EL (cell line): ENCODE results near the gene SPATS2L.

ENCODE experiments used
- DNase-seq: peaks from one replicate; pipeline ENCODE4 v3.0.0-alpha.2; 2016

The SPATS2L gene

DNA sequence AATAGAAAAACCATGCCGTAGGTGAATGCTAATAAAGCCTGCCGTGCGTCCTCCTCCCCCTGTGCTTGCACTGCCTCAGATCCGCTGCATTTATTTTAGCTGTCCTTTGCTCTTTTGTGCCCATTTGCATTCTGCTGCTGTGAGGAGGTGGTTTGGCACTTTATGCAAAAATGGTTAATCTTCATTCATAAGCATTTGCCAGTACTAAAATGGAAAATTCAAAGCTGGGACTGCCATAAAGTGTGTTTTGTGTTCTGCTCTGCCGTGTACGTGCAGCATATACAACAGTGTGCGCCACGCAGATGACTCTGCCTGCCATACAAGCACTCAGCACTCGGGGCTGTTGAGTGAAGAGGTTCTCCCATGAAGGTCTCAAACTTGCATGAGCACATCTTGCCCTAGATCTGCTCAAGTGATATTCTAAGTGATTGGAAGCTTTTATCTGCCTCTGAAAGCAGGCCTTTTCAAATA, 73.6 kb downstream of the SPATS2L start:
- DNase-seq, result no peak

DNA sequence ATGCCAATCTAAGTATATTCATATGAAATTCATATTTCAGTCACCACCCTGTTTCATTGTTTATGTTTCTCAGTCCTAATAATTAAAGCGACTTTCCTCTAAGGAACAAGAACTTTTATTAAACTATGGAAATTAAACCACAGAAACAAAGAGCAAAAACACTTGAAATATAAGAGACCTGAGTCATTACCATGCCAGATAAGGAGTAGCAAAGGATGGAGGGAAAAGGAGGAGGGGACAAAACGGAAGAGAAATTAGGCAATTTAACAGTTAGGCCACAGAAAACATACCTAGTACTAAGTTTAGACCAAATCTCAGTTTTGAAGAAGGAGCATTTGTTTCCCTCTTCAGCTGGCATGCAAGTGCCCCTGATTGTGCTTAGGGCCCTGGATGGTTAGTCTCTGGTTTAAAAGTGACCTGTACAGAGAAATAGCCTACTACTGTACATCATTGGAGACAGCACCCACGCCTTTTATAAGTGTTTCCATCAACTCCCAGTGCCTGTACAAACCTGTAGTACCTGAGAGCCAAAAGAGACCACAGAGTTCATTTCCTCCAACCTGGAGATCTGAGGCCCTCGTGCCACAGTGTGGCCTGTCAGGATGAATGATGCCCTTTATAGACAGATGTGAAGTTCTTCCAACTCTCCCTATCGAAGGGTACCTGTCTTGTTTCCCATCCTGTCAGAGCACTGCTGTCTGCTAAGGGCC, 74.5 kb downstream of the SPATS2L start:
- DNase-seq, result peak; percentile 80

DNA sequence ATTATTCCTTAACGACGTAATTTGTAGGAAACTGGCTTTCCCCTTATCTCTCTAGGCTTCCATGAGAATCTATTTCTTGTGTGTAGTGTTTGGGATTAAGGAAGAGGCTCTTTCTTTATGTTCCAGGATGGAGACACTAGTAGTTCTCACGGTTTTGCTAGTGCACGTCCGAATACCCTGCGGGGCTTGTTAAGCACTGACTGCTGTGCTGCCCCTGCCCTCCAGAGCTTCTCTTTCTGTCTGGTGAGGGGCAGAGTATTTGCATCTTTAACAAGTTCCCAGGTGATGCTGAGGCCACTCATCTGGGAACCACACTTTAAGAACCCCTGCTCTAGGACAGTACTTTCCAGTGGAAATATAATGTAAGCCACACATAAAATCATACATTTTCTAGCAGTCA, 76.4 kb downstream of the SPATS2L start:
- no peak for DNase-seq

DNA sequence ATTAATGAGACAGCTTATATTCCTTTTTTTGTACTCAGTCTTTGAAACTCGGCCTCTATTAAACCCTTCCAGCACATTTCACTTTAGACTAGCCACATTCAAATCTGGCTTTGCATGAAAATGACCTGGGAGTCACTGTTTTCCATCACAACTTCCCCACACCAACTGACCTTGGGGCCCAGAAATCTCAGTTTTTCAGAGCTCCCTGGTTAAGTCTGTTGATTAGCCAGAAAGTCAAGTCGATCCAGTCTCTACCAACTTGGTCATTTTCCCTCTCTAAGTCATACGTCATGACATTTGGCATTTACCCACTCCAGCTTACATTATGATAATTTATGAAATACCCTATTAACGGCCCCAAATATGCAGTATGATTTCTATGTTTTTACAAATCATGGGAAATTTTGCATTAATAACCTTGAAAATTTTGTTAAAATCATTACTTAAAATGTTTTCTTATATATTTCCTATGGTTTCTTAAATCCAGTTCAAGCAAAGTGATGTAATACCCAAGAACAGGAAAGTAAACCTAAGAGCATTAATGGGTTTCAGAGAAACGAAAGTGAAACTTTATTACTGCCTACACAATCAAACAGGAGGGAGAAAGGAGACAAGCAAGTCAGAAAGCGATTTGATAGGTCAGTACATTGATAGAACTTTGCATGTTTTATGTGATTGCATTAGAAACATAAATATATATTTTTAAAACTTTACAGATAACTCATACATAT, 77.1 kb downstream of the SPATS2L start:
- peak; percentile 84 for DNase-seq

DNA sequence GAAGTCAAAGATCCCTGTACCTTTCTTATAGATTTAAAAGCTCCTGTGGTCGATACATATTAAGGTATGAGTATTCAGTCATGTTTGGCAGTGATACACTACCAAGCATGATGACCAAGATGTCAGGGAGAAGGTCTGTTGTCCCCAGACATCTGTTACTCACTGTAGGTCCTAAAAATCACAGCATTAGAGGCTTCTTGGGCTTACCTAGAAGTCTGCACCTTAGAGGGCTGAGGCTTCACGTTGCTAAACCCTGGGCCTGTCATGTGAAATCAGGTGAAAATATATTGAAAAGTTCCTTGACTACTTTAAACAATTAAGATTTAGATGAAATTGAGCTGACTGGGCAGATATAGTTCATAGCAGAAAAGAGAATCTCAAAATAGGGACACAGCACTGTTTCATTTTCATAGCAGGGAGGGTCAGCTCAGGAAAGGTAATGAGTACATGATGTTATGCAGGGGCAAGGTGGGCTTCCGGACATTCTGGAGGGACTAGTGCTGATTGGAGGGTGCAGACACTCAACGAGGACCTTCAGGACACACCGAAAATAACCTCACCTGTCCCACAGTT, 78.7 kb downstream of the SPATS2L start:
- no peak for DNase-seq

DNA sequence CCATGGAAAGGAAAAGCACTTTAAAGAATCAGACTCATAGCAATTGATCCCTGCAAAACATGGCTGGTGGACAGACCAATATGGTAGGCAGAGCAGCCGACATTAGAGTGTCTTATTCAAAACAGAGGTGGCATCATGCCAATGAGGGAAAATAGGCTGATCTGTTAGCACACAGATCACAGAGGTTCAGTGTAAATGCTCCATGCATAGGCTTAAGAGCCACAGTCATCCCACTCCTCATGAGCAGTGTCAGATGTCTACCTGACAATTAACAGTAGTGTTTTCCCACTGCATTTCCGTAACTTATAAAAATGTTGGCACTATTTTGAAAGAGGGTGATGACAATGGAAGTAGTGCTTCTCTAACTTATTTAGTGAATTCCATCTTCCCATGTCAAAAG, 86.7 kb downstream of the SPATS2L start:
- DNase-seq, result no peak

DNA sequence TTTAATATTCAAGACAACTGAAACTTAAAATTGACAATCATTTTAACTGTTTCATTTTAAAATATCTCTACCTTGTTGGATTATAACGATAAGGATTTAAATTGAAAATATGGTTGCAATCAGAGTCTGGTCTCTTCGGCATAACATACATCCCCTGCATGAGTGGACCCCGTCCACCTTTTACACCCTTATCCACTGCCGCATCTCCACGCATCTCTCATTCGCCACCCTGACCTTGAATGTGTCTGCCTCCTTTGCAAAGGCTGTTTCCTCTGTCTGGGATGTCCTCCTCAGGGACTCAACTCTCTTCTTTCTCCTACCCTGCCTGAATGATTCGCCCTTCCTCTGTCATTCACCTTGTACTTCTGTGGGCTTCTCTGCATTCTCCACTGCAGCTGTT, 87.6 kb downstream of the SPATS2L start:
- DNase-seq, result no peak

DNA sequence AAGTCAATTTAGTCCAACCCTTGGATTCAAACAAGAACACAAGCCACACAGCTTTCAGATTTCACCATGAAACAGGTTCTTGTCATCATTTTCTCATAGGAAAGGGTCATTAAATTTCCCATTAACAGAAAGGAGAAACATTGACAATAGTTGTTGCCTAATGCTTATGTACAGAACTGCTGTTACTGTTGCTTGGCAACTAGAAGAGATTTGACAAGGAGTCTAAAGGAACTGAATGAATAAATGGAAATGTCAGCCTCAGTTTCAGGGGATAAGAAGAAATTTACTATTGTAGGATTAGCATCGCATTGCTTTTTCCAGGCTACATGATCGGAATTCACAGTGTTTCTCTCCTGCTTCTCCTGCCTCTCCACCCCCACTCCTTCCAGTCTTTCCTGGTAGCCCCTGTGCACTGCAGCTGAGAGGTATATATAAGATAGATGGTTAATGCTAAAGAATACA, 90.3 kb downstream of the SPATS2L start:
- DNase-seq, result no peak

DNA sequence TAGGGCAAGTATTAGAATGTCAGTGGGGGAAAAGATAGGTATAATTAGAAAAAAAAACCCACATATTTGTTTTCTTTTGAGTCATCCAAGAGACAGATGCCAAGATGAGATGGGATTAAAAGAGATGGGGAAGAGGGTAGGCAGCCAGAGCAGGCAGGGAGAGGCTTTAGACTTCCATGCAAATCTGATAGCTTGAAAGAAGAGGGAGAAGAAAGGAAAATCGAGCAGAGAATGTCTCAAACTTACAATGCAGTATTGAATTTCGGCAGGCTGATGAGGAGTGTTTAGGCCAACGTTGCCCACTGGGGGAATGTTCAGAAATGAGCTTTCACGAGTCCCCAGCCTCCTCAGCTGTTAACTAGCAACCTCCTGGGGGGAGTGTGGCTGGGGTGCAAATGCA, 91.3 kb downstream of the SPATS2L start:
- peak; percentile 78 for DNase-seq

DNA sequence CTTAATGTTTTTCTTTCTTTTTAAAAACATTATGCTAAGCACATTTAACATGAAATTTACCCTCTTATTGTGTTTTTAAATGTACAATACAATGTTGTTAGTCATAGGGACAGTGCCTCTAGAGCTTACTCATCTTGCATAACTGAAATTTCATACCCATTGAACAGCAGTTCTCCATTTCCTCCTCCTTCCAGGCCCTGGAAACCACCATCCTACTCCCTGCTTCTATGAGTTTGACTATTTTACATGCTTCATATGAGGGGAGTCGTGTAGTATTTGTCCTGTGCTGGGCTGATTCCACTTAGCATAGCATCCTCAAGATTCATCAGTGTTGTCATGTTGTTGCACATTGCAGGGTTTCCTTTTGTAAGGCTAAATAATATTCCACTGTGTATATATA, 92.6 kb downstream of the SPATS2L start:
- peak; percentile 89 for DNase-seq

DNA sequence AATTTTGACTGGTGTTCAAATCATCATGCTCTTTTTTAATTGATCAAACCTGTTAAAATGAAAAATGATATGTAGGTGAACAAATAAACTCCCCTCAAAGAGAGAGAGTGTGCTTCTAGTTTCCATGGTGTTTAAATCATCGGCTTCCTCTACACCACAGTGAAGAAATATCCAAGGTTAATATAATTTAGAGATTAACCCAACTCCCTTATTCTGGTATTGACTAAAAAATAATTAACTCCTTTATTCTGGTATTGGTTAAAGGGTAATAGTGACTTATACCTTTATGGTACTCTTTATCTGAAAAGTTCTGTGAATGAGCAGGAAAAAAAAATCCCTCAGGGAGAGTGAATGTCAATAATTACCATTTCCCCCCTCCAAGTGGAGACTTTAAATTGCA, 93.1 kb downstream of the SPATS2L start:
- DNase-seq, result no peak

DNA sequence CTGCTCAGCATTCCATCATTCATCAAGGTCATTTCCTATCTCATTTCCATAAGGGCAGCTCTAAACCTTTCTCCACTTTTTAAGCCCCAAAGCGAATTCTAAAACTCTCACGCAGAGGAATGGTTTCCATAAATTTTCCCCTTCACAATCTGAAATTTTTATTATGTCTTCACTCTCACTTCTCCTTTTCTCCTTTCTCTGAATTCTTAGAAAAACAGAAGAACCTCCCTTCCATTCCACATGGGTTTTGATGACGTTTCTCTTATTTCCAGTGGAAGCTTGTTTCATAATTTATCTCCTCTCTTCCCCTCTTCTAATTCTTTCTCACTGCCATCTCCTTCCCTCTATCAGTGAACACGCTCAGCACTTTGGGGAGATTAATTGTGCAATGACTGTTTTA, 97.3 kb downstream of the SPATS2L start:
- DNase-seq, result no peak

DNA sequence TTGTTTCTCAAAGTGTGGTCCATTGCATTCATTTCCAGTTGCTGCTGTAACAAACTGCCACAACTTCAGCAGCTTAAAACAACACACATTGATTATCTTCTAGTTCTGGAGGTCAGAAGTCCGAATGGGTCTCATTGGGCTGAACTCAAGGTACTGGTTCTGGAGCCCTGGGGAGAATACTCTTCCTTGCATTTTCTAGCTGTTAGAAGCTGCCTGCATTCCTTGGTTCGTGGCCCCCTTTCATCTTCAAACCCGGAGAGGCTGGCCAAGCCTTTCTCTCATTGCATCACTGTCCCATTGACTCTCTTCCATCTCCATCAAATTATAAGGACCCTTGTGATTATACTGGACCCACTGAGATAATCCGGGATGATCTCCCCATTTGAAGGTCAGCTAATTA, 98.1 kb downstream of the SPATS2L start:
- DNase-seq, result no peak

DNA sequence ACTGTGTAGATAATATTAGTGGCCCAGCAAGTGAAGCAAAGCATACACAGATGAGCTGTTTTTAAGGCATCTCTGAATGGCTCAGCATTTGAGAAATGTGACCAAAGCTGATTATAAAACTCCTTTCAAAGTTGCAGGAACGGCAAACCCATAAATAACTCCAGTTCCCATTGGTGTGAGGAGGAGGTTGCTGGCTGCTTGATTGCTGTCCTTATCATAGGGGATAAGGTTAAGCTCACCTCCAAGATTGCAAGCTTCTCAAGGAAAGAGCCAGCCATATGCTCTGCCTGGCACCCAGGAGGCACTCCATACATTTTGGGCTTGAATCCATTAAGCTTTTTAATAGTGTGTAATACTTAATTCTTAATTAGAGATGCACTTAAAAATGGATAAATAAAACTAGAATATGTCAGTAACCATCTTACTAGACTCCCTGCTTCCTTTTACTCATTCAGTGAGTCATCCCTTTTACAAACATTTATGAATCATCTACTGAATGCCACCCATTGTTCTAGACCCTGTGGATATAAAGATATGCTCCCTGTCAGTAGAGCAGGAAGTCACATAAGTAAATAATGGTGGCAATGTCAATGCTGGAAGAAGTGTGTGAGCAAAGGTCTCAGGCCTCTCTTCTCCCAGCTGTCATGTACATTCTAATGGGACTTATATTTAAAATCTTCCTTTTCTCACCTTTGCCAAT, 99.3 kb downstream of the SPATS2L start:
- DNase-seq, result peak; percentile 89

DNA sequence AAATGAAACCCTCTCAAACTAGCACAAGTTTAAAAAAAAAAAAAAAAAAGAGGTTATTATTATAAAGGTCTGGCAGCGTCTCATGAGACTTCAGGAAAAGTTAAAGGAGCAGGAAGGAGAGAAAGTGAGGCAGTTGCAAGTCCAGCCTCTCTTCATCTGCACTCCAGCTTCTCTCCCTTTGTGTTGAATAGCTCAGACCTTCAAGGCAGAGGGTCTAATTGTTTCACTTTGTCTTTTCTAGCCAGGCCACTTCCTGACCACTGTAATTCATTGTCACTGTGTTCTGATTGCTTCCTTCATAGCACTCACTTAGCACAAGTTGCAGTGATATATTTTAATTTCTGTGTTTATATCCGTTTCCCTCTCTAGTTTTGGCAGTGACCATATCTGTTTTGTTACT, 99.9 kb downstream of the SPATS2L start:
- peak; percentile 25 for DNase-seq

DNA sequence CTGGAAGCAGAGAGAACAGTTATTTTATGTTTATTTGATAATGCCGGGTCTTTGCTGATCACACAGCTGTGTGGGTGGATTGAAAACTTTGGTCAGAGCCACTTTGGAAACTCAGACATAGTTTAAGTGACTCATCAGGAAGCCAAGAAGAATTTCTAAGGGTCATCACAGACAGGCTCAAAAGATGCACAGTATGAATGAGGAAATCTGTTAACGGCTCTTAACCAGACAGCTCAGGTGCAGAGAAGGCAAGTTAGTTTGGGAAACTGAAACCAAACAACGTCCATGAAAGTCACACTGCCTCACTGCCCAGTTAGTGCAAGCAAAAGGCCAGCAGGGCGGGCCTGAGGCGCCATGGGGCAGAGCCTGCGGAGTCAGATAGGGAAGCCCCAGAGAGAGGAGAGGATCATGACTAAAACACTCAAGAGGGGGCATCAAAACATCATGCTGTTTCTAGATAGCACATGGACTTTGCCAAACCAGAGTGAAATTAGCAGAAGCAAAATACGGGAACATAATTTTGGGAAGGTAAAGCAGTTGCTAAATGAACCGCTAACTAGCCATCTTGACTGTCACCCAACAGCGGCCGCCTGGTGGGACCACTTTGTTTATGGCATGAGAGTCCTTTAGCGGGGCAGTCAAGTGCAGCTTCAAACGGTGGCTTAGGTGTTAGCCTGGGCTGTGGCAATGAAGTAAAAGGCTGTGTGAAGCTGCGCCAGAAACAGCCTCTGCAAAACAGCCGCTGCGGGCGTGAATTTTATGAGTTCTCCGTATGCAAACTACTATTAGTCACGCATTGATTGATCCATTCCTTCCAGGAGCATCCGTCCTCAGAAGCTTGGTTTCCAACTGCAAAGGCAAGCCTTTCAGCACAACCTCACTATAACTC, 102.2 kb downstream of the SPATS2L start:
- DNase-seq, result peak; percentile 91

DNA sequence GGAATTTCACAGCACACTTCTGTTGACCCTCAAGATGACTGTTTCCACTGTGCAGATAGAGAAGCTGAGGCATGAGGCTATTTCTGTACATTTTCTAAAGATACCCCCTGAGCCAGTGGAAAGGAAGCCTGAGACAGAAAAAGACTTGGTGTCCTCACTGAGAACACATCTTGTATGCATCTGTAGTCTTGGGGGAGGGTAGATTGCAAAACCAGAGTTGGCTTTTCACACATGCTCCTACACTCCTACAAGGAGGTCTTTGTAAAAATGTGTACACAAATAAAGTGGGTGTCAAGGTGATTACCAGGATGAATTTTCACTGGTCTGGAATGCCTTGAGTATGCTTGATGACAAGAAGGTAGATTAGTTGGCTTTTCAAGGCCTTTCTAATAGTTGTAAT, 105.3 kb downstream of the SPATS2L start:
- no peak for DNase-seq

DNA sequence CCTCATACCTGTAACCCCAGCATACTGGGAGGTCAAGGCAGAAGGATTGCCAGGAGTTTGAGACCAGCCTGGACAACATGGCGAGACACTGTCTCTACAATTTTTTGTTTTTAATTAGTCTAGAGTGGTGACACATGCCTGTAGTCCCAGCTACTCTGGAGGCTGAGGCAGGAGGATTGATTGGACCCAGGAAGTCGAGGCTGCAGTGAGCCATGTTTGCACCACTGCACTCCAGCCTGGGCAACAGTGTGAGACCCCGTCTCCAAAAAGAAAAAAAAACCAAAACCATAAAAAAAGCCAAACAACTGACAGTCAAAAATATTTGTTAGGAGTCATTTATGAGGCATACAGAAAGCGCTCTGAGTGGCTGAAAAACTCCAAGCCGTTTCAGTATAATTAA, 107.9 kb downstream of the SPATS2L start:
- no peak for DNase-seq

DNA sequence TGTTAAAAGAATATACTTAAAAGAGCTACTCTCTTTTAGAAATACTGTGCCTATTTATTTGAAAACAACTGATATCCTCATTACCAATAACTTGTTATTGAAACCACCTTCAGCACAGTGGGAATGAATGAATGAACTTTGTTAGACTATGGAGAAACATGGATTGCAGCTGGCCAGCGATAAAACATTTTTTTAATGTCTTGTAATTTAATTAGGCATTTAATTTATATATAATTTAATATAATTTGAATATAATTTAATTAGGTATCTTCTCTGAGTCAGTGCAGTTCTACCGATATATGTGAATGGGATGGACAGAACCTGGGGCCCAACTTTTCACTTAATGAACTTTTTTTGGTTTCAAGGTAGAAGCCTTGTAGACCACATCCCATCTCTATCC, 109.0 kb downstream of the SPATS2L start:
- no peak for DNase-seq

DNA sequence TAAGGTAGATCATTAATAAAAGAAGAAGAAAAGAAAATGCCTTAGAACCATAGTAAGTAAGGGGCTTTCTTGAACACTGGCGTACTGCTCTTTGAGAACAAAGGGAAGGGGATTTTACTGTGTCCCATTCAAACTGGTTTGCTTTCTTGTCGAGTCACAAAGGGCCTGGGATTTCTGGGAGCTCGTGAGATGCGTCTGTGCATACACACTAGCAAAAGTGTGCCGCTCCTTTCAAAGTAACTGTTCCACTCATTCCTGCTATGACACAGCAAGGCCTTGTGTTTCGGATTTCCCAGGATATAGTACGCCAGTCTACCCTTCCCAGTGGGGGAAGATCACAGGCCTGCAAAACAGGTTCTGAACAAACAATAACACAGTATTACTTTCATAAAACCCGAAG, 110.4 kb downstream of the SPATS2L start:
- DNase-seq, result no peak

DNA sequence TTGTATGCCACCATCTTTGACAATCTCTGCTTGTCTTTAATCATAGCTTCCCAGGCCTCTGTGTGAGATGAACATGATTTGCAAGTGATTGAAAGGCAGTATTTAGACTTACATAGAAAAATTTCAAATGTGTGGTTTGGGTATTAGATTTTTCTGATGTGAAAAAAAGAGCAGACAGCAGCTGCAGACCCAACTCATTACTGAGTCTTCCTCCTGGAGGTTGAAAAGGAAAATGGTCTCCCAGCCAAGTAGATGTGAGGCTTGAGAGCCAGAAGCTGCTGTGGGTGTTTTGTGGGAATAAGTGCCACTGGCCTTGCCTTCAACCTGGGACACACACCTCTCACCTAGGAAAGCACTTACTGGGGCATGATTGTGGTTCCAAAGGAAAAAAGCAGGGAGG, 110.9 kb downstream of the SPATS2L start:
- no peak for DNase-seq

DNA sequence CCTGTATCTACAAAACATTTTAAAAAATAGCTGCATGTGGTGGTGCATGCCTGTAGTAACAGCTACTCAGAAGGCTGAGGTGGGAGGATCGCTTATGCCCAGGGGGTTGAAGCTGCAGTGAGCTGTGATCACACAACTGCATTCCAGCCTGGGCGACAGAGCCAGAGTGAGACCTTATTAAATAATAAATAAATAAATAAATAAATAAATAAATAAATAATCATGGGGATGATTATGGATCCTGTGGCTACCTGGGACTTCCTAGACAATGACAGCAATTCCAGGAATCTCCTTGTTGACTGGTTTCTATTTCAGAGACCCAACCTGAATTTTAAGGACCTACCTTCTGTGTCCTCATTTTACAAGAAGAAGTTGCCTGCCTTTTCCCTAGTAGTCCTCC, 111.9 kb downstream of the SPATS2L start:
- DNase-seq, result no peak

DNA sequence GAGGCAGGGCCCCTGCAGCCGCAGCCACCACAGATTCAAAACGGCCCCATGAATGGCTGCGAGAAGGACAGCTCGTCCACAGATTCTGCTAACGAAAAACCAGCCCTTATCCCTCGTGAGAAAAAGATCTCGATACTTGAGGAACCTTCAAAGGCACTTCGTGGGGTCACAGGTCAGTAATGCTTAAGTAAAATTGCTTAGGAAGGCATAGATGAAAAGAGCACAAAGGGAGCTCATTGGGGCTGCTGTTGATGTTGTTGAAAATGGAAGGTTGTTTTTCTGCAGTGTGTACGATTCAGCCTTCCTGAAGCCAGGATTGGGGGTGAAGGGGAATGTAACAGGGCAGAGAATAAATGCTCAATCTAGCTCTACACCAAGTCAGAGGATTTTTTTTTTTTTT, 112.8 kb downstream of the SPATS2L start:
- DNase-seq, result no peak
